ENCODE measurements around the gene ADGRV1.
A peak's percentile ranks its signal among the peaks of the same experiment; 100 is the strongest.

Gene ADGRV1

GRCh38 chr5:90902170-90902569 lies 343.6 kb downstream of the ADGRV1 start:
- no peak for DNase-seq (ENCODE audit: low read depth)
- in situ Hi-C loops (cut with HindIII; ENCODE audit: low sequenced_read_pairs) = no loop called here
- TF ChIP-seq CTCF (IDR thresholded peaks at IDR 0.05; ENCODE audit: low read depth, low read length, missing control alignments) = no peak
- no peak overlapping the region for H3K4me3 ChIP-seq (ENCODE audit: low read depth, low read length)

- H3K4me3 ChIP-seq (ENCODE audit: low read depth, low read length) = no peak overlapping the region
- no peak for DNase-seq (ENCODE audit: low read depth)
- TF ChIP-seq CTCF (IDR thresholded peaks at IDR 0.05; ENCODE audit: low read depth, low read length, missing control alignments) = no peak
- in situ Hi-C loops (cut with HindIII; ENCODE audit: low sequenced_read_pairs) = no loop called here
Observed at GRCh38 chr5:90902651-90903386, 344.2 kb downstream of the ADGRV1 start.

- no peak overlapping the region for H3K4me3 ChIP-seq (ENCODE audit: low read depth, low read length)
- in situ Hi-C loops (cut with HindIII; ENCODE audit: low sequenced_read_pairs) = no loop called here
- no peak for TF ChIP-seq CTCF (IDR thresholded peaks at IDR 0.05; ENCODE audit: low read depth, low read length, missing control alignments)
- peak; percentile 39 for DNase-seq (ENCODE audit: low read depth)
Observed at GRCh38 chr5:90909101-90909503, 350.5 kb downstream of the ADGRV1 start.

- DNase-seq (ENCODE audit: low read depth) = no peak
- in situ Hi-C loops (cut with HindIII; ENCODE audit: low sequenced_read_pairs) = no loop called here
- no peak overlapping the region for H3K4me3 ChIP-seq (ENCODE audit: low read depth, low read length)
- no peak for TF ChIP-seq CTCF (IDR thresholded peaks at IDR 0.05; ENCODE audit: low read depth, low read length, missing control alignments)
Observed at GRCh38 chr5:90909940-90910339, 351.3 kb downstream of the ADGRV1 start.

- in situ Hi-C loops (cut with HindIII; ENCODE audit: low sequenced_read_pairs) = no loop called here
- TF ChIP-seq CTCF (IDR thresholded peaks at IDR 0.05; ENCODE audit: low read depth, low read length, missing control alignments) = no peak
- DNase-seq (ENCODE audit: low read depth) = no peak
- H3K4me3 ChIP-seq (ENCODE audit: low read depth, low read length) = no peak overlapping the region
Observed at GRCh38 chr5:90911169-90911568, 352.6 kb downstream of the ADGRV1 start.

GRCh38 chr5:90912476-90912875 lies 353.9 kb downstream of the ADGRV1 start:
- in situ Hi-C loops (cut with HindIII; ENCODE audit: low sequenced_read_pairs) = no loop called here
- DNase-seq (ENCODE audit: low read depth) = no peak
- TF ChIP-seq CTCF (IDR thresholded peaks at IDR 0.05; ENCODE audit: low read depth, low read length, missing control alignments) = no peak
- no peak overlapping the region for H3K4me3 ChIP-seq (ENCODE audit: low read depth, low read length)

Data from astrocyte of the cerebellum (primary cell).